Type B pancreatic cell (in vitro differentiated cells): ENCODE measurements around the gene PLOD3. TPM values are rescaled to one million over a fixed set of nuclear protein-coding genes. Genes with fewer than 3 reads are reported as not detected.
A peak's percentile ranks its signal among the peaks of the same experiment; 100 is the strongest.

Source experiments
- DNase-seq: peaks from one replicate; pipeline ENCODE4 v3.0.0; 2021; ENCODE audit warnings: mixed read lengths; ENCODE audit not compliant: unreplicated experiment; ENCODE audit errors: extremely low spot score
- H3K27ac Mint-ChIP-seq: 2 replicates; pipeline ENCODE4 v1.8.0; 2021; ENCODE audit warnings: mild to moderate bottlenecking, mixed read lengths
- H3K27me3 Mint-ChIP-seq: 2 replicates; pipeline ENCODE4 v1.8.0; 2021; ENCODE audit warnings: mixed read lengths
- H3K36me3 Mint-ChIP-seq: 2 replicates; pipeline ENCODE4 v1.8.0; 2021; ENCODE audit warnings: mixed read lengths
- H3K4me1 Mint-ChIP-seq: one replicate; pipeline ENCODE4 v1.8.0; 2021; ENCODE audit warnings: mixed read lengths; ENCODE audit not compliant: unreplicated experiment
- H3K4me3 Mint-ChIP-seq: 2 replicates; pipeline ENCODE4 v1.8.0; 2021; ENCODE audit warnings: mild to moderate bottlenecking, mixed read lengths
- H3K9me3 Mint-ChIP-seq: 2 replicates; pipeline ENCODE4 v1.8.0; 2021; ENCODE audit warnings: mixed read lengths
- CTCF ChIP-seq: fragments of 200-600 bp; sonication (generic); conservative IDR thresholded peaks from 2 replicates; pipeline ENCODE4 v1.5.0; 2021; ENCODE audit warnings: antibody characterized with exemption, mild to moderate bottlenecking
- total RNA-seq: library from RNA; stranded (reverse); gene quantifications from 2 replicates; pipeline ENCODE4 v1.2.1, GENCODE V29; 2021; ENCODE audit warnings: low replicate concordance

PLOD3 gene
- total RNA-seq, 1 donor from 2014 or later, result 65.7 TPM

GRCh38 chr7:101235050-101235449 is 17.7 kb upstream of the PLOD3 start:
- DNase-seq, result no peak
- H3K36me3 Mint-ChIP-seq, result no peaks in the 10 kb centered on the region
- peak; percentile 56 for TF ChIP-seq CTCF
- H3K9me3 Mint-ChIP-seq, result no peaks in the 10 kb centered on the region
- no peaks in the 10 kb centered on the region for H3K27me3 Mint-ChIP-seq
- peak overlapping the region; percentile 61 for H3K4me3 Mint-ChIP-seq
- peaks cover 9% of the 10 kb centered on the region for H3K4me1 Mint-ChIP-seq
- H3K27ac Mint-ChIP-seq, result no peak overlapping the region

- no peak for DNase-seq
- H3K4me3 Mint-ChIP-seq, result peak overlapping the region; percentile 61
- no peaks in the 10 kb centered on the region for H3K9me3 Mint-ChIP-seq
- no peaks in the 10 kb centered on the region for H3K27me3 Mint-ChIP-seq
- no peak overlapping the region for H3K27ac Mint-ChIP-seq
- peaks cover 9% of the 10 kb centered on the region for H3K4me1 Mint-ChIP-seq
- H3K36me3 Mint-ChIP-seq, result no peaks in the 10 kb centered on the region
- TF ChIP-seq CTCF, result no peak
Observed at GRCh38 chr7:101234636-101235035, 17.3 kb upstream of the PLOD3 start.

- H3K4me3 Mint-ChIP-seq, result no peak overlapping the region
- no peak overlapping the region for H3K27ac Mint-ChIP-seq
- no peaks in the 10 kb centered on the region for H3K36me3 Mint-ChIP-seq
- no peak for TF ChIP-seq CTCF
- H3K27me3 Mint-ChIP-seq, result no peaks in the 10 kb centered on the region
- no peaks in the 10 kb centered on the region for H3K9me3 Mint-ChIP-seq
- H3K4me1 Mint-ChIP-seq, result peaks cover 9% of the 10 kb centered on the region
- no peak for DNase-seq
Observed at GRCh38 chr7:101233907-101234547, 16.6 kb upstream of the PLOD3 start.

- no peaks in the 10 kb centered on the region for H3K27me3 Mint-ChIP-seq
- peak overlapping the region; percentile 78 for H3K4me3 Mint-ChIP-seq
- peak overlapping the region; percentile 42 for H3K27ac Mint-ChIP-seq
- no peak for TF ChIP-seq CTCF
- no peaks in the 10 kb centered on the region for H3K36me3 Mint-ChIP-seq
- no peak for DNase-seq
- H3K4me1 Mint-ChIP-seq, result peaks cover 9% of the 10 kb centered on the region
- H3K9me3 Mint-ChIP-seq, result no peaks in the 10 kb centered on the region
Observed at GRCh38 chr7:101232141-101232850, 14.9 kb upstream of the PLOD3 start.

- peak overlapping the region; percentile 42 for H3K27ac Mint-ChIP-seq
- no peaks in the 10 kb centered on the region for H3K9me3 Mint-ChIP-seq
- H3K36me3 Mint-ChIP-seq, result no peaks in the 10 kb centered on the region
- no peaks in the 10 kb centered on the region for H3K27me3 Mint-ChIP-seq
- peaks cover 9% of the 10 kb centered on the region for H3K4me1 Mint-ChIP-seq
- H3K4me3 Mint-ChIP-seq, result peak overlapping the region; percentile 78
- no peak for DNase-seq
- TF ChIP-seq CTCF, result no peak
Observed at GRCh38 chr7:101231644-101232043, 14.3 kb upstream of the PLOD3 start.
